Hepatocyte (in vitro differentiated cells): ENCODE results near the gene SORCS2. TPM values are rescaled to one million over a fixed set of nuclear protein-coding genes. Genes with fewer than 3 reads are reported as not detected.

ENCODE experiments used
- DNase-seq: peaks from one replicate; pipeline ENCODE4 v3.0.0-alpha.2; 2016; ENCODE audit warnings: low spot score
- H2AFZ ChIP-seq: fragments of 200-600 bp; sonication (generic); 2 replicates; pipeline ENCODE4 v1.6.0; 2016; ENCODE audit warnings: antibody characterized with exemption, mild to moderate bottlenecking
- H3K27ac ChIP-seq: fragments of 200-600 bp; sonication (generic); 2 replicates; pipeline ENCODE4 v1.5.1; 2016; ENCODE audit warnings: mild to moderate bottlenecking
- H3K27me3 ChIP-seq: fragments of 200-600 bp; sonication (generic); 2 replicates; pipeline ENCODE4 v1.6.1; 2016
- H3K36me3 ChIP-seq: fragments of 200-600 bp; sonication (generic); replicated peaks from 2 replicates; pipeline ENCODE4 v1.5.1; 2016; ENCODE audit warnings: low read depth; ENCODE audit not compliant: insufficient read depth
- H3K4me1 ChIP-seq: fragments of 200-600 bp; sonication (generic); 2 replicates; pipeline ENCODE4 v1.5.1; 2016; ENCODE audit warnings: mild to moderate bottlenecking, moderate library complexity; ENCODE audit not compliant: insufficient read depth
- H3K4me2 ChIP-seq: fragments of 200-600 bp; sonication (generic); 2 replicates; pipeline ENCODE4 v1.6.0; 2016
- H3K4me3 ChIP-seq: fragments of 200-600 bp; sonication (generic); 2 replicates; pipeline ENCODE4 v1.5.1; 2016; ENCODE audit warnings: mild to moderate bottlenecking
- H3K79me2 ChIP-seq: fragments of 200-600 bp; sonication (generic); 2 replicates; pipeline ENCODE4 v1.6.0; 2017; ENCODE audit warnings: mild to moderate bottlenecking
- H3K9me2 ChIP-seq: fragments of 200-600 bp; sonication (generic); replicated peaks from 2 replicates; pipeline ENCODE4 v1.6.0; 2017; ENCODE audit warnings: mild to moderate bottlenecking; ENCODE audit not compliant: insufficient read depth
- H3K9me3 ChIP-seq: fragments of 200-600 bp; sonication (generic); 2 replicates; pipeline ENCODE4 v1.5.1; 2016; ENCODE audit warnings: low read depth, mild to moderate bottlenecking
- H4K20me1 ChIP-seq: fragments of 200-600 bp; sonication (generic); 2 replicates; pipeline ENCODE4 v1.6.0; 2016; ENCODE audit warnings: mild to moderate bottlenecking; ENCODE audit not compliant: insufficient read depth, poor library complexity, severe bottlenecking
- EZH2 ChIP-seq: fragments of 200-600 bp; sonication (generic); IDR thresholded peaks from 2 replicates; pipeline ENCODE4 v1.6.1; 2016; ENCODE audit warnings: antibody characterized with exemption, mild to moderate bottlenecking, borderline replicate concordance
- EZH2phosphoT487 ChIP-seq: fragments of 200-600 bp; sonication (generic); IDR thresholded peaks from one replicate; pipeline ENCODE4 v1.6.1; 2018; ENCODE audit warnings: antibody characterized with exemption, mild to moderate bottlenecking, low read depth, moderate library complexity; ENCODE audit not compliant: unreplicated experiment, severe bottlenecking
- WGBS: methylation state at CpG from one replicate; pipeline ENCODE4 v1.1.6; 2016; ENCODE audit warnings: low lambda C conversion rate; ENCODE audit errors: missing lambda C conversion rate; 5-methylcytosine and 5-hydroxymethylcytosine counted together
- polyA plus RNA-seq: library from polyadenylated mRNA; unstranded; fragments of >200 nt; fragmentation: Nextera tagmentation; extraction: Ambion mirVana; gene quantifications from 2 replicates; pipeline ENCODE4 v1.2.1, GENCODE V29; 2016
- total RNA-seq: library from RNA; depleted of rRNA; stranded (reverse); fragments of >200 nt; gene quantifications from 2 replicates; pipeline ENCODE4 v1.2.3, GENCODE V29; 2014
- TF ChIP-seq, protein P1 (sequence below): fragments of 200-600 bp; sonication (generic); IDR thresholded peaks from 2 replicates; pipeline ENCODE4 v1.5.1; 2016; ENCODE audit warnings: antibody characterized with exemption, mild to moderate bottlenecking; ENCODE audit not compliant: poor library complexity

The SORCS2 gene
- total and polyA plus RNA-seq, 2 experiments from 2014 or later, result 1.6 to 4.8 TPM

DNA sequence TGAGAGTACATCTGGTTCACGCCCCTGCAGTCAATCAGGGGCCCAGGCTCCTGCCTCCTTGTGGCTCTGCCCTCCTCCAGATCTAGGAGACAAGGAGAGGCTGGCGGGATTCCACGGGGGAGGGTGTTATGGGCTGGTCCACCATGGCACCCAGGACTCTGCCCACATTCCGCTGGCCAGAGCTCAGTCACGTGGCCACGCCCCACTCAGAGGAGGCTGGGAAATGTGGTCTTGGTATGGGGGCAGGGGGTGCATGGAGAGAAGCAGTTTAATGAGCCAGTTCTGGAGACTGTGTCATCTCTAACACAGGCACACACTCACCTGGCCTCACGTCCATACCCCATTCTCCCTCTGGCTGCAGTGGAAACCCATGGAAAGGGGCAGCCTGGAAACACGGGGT, 273.9 kb downstream of the SORCS2 start:
- Histone ChIP-seq H3K9me3 (no peaks in the 10 kb centered on the region), H3K4me1 (no peaks in the 10 kb centered on the region), H3K36me3 (no peaks in the 10 kb centered on the region), H3K9me2 (no peaks in the 10 kb centered on the region), H2AFZ (no peak overlapping the region), H3K4me2 (no peak overlapping the region), H4K20me1 (no peaks in the 10 kb centered on the region), H3K4me3 (no peak overlapping the region), H3K27ac (no peak overlapping the region), H3K27me3 (no peaks in the 10 kb centered on the region), H3K79me2 (no peaks in the 10 kb centered on the region)
- TF ChIP-seq EZH2phosphoT487 (no peak), EZH2 (no peak)
- TF ChIP-seq, protein P1, sequence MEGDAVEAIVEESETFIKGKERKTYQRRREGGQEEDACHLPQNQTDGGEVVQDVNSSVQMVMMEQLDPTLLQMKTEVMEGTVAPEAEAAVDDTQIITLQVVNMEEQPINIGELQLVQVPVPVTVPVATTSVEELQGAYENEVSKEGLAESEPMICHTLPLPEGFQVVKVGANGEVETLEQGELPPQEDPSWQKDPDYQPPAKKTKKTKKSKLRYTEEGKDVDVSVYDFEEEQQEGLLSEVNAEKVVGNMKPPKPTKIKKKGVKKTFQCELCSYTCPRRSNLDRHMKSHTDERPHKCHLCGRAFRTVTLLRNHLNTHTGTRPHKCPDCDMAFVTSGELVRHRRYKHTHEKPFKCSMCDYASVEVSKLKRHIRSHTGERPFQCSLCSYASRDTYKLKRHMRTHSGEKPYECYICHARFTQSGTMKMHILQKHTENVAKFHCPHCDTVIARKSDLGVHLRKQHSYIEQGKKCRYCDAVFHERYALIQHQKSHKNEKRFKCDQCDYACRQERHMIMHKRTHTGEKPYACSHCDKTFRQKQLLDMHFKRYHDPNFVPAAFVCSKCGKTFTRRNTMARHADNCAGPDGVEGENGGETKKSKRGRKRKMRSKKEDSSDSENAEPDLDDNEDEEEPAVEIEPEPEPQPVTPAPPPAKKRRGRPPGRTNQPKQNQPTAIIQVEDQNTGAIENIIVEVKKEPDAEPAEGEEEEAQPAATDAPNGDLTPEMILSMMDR, result no peak
- DNase-seq, result no peak
- 95% methylated on average over 8 of the region's 8 CpGs for WGBS

DNA sequence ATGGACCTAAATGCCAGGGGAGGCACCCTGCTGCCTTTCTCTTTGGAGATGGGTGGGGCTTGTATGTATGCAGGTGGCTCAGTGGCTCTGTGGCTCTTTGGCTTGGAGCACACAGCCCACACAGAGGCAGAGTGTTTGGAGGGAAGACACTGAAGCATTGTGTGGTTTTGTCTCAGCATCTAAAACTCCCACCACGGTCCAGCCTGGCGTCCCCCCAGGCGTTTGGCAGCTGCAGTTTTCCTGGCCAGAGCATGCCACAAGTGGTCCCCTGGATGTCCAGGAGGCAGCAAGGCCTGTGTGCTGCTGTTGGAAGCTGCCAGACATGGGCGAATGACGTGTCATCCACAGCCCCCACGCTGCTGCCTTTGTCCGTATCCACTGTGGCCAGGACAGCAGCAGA, 274.6 kb downstream of the SORCS2 start:
- no peak overlapping the region for H3K27ac ChIP-seq
- no peaks in the 10 kb centered on the region for H3K9me2 ChIP-seq
- no peaks in the 10 kb centered on the region for H3K27me3 ChIP-seq
- H2AFZ ChIP-seq, result no peak overlapping the region
- TF ChIP-seq EZH2 (no peak), EZH2phosphoT487 (no peak)
- TF ChIP-seq, protein P1, result no peak
- H3K9me3 ChIP-seq, result no peaks in the 10 kb centered on the region
- no peak overlapping the region for H3K4me2 ChIP-seq
- no peaks in the 10 kb centered on the region for H3K36me3 ChIP-seq
- no peaks in the 10 kb centered on the region for H4K20me1 ChIP-seq
- no peaks in the 10 kb centered on the region for H3K4me1 ChIP-seq
- no peak for DNase-seq
- H3K79me2 ChIP-seq, result no peaks in the 10 kb centered on the region
- no peak overlapping the region for H3K4me3 ChIP-seq
- 97% methylated on average over 7 of the region's 7 CpGs for WGBS

- WGBS, result 90% methylated on average over 7 of the region's 7 CpGs
These were observed 275.1 kb downstream of the SORCS2 start for GRCh38 chr4:7467471-7467870.

More at GRCh38 chr4:7467471-7467870, 275.1 kb downstream of the SORCS2 start:
- no peaks in the 10 kb centered on the region for H4K20me1 ChIP-seq
- H3K79me2 ChIP-seq, result no peaks in the 10 kb centered on the region
- no peak overlapping the region for H3K4me3 ChIP-seq
- H3K9me2 ChIP-seq, result no peaks in the 10 kb centered on the region
- no peaks in the 10 kb centered on the region for H3K27me3 ChIP-seq
- H3K27ac ChIP-seq, result no peak overlapping the region
- no peaks in the 10 kb centered on the region for H3K4me1 ChIP-seq
- no peak for TF ChIP-seq EZH2
- TF ChIP-seq, protein P1, result no peak
- TF ChIP-seq EZH2phosphoT487, result no peak
- H2AFZ ChIP-seq, result no peak overlapping the region
- no peak for DNase-seq
- H3K4me2 ChIP-seq, result no peak overlapping the region
- H3K36me3 ChIP-seq, result no peaks in the 10 kb centered on the region
- H3K9me3 ChIP-seq, result no peaks in the 10 kb centered on the region
